Skeletal muscle tissue (tissue), 4 donors: ENCODE measurements around the gene AFAP1L1. TPM values are rescaled to one million over a fixed set of nuclear protein-coding genes. Genes with fewer than 3 reads are reported as not detected.

Experiments
- H3K27ac ChIP-seq: one replicate; pipeline ENCODE4 v1.7.0; 2013; ENCODE audit warnings: mild to moderate bottlenecking, low read depth, low read length, inconsistent platforms
- H3K27me3 ChIP-seq, 3 donors: one replicate each; pipeline ENCODE4 v1.7.0; 2013; ENCODE audit warnings: low read length in 3 of 3; ENCODE audit not compliant: control insufficient read depth in 3 of 3, insufficient read depth in 3 of 3
- H3K36me3 ChIP-seq, 3 donors: one replicate each; pipeline ENCODE4 v1.7.0; 2013; ENCODE audit warnings: low read length in 3 of 3; ENCODE audit not compliant: control insufficient read depth in 3 of 3, insufficient read depth in 3 of 3
- H3K4me1 ChIP-seq, 3 donors: one replicate each; pipeline ENCODE4 v1.7.0; 2013; ENCODE audit warnings: low read length in 3 of 3, mild to moderate bottlenecking in 3 of 3; ENCODE audit not compliant: control insufficient read depth in 3 of 3, insufficient read depth in 3 of 3
- H3K4me3 ChIP-seq, 3 donors: one replicate each; pipeline ENCODE4 v1.7.0; 2013; ENCODE audit warnings: low read length in 3 of 3
- H3K9ac ChIP-seq, 3 donors: one replicate each; pipeline ENCODE4 v1.7.0; 2013; ENCODE audit warnings: low read length in 3 of 3, mild to moderate bottlenecking in 3 of 3, moderate library complexity in 2 of 3, low read depth in 1 of 3
- H3K9me3 ChIP-seq, 3 donors: one replicate each; pipeline ENCODE4 v1.7.0; 2013; ENCODE audit warnings: low read length in 3 of 3; ENCODE audit not compliant: control insufficient read depth in 3 of 3
- total RNA-seq: library from RNA; depleted of rRNA; stranded (reverse); fragments of >200 nt; gene quantifications from one replicate; pipeline ENCODE4 v1.2.3, GENCODE V29; 2014
- donor health status: Osteomylitis.

Gene AFAP1L1
- total RNA-seq, 1 donor from 2014 or later: 75.7 TPM

DNA sequence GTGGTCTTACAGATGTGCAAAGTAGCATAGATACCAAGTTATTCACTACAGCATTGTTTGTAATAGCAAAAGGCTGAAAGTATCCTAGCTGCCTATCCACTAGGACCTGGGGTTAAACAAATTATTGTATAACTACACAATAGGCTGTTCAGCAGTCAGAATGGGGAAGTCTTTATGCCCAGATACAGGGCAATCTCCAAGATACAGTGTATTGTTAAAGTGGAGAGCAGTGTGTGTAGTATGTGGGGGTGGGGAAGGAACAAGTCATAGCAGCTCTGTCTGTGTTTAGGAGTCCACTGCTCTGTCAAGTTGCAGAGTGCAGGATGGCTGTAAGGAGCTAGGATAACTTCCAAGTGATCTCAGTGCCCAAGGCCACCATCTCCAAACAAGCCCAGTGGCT is 91.7 kb downstream of the AFAP1L1 start:
- no peak overlapping the region for H3K4me3 ChIP-seq
- H3K27ac ChIP-seq: no peak overlapping the region
- H3K9me3 ChIP-seq: no peaks in the 10 kb centered on the region
- peaks cover 0 to 2% (median 0%) of the 10 kb centered on the region in 3 donors for H3K36me3 ChIP-seq
- H3K9ac ChIP-seq: peak overlapping the region in 1 of 3 donors; percentile 47
- H3K27me3 ChIP-seq: no peaks in the 10 kb centered on the region
- peaks cover 2 to 14% (median 9%) of the 10 kb centered on the region in 3 donors for H3K4me1 ChIP-seq

DNA sequence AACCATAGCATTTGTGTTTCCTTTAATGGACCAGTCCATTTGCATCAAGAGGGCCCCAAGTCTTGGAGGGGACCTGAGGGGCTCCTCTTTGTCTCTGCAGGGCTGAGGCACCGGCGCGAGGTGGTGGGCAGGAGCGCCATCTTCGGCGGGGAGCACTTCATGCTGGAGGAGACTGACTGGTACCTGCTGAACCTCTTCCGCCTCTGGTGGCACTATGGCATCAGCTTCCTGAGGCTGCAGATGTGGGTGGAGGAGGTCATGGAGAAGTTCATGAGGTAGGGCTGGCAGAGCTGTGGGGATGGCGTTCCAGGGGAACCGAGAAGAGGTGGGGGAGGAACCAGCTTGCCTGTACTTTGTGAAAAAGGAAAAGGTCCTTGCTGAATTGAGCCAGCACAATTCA is 92.3 kb downstream of the AFAP1L1 start:
- H3K4me3 ChIP-seq: no peak overlapping the region
- H3K27ac ChIP-seq: no peak overlapping the region
- H3K27me3 ChIP-seq: no peaks in the 10 kb centered on the region

DNA sequence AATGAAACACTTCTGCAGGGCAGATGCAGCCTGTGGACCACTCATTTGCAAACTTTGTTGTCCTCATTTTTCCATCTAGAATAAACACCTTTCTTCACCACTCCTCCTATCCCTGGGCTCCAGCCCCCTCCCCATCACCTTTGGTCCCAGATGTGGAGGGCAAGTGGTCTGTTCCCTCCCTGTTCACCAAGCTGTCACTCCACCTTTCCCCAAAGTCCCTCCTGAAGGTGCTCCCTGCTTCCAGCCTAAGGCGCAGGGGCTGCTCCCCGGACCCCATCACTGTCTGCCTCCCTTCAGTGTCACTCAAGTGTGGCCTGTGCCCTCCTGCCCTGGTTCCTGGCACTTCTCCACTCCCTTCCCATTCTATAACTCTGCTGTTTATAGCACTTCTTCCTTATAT is 93.1 kb downstream of the AFAP1L1 start:
- Histone ChIP-seq H3K9ac (no peak overlapping the region), H3K4me1 (peaks cover 0 to 7% (median 7%) of the 10 kb centered on the region in 3 donors), H3K9me3 (no peaks in the 10 kb centered on the region), H3K4me3 (no peak overlapping the region), H3K36me3 (peaks cover 0 to 2% (median 0%) of the 10 kb centered on the region in 3 donors), H3K27me3 (no peaks in the 10 kb centered on the region), H3K27ac (no peak overlapping the region)

More for the DNA sequence above, 92.3 kb downstream of the AFAP1L1 start:
- no peaks in the 10 kb centered on the region for H3K9me3 ChIP-seq
- peaks cover 0 to 2% (median 0%) of the 10 kb centered on the region in 3 donors for H3K36me3 ChIP-seq
- no peak overlapping the region for H3K9ac ChIP-seq
- peaks cover 0 to 10% (median 7%) of the 10 kb centered on the region in 3 donors for H3K4me1 ChIP-seq

DNA sequence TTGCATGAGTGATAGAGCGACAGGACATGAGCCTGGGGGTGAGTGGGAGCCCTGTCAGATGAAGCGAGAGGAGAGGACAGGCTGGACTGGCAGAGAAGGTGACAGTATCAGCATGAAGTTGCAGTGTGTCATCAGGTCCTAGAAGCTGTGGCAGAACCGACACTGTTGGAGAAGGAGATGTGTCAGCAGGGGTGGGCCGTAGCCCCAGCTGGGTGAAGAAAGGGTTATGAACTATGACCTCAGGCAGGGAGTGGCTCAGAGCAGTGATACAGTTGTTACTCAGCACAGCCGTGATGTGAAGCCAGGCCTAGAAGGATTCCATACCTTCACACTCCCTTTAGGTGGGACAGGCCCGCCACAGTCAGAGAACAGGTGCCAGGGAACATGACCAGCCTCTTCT is 93.8 kb downstream of the AFAP1L1 start:
- Histone ChIP-seq H3K36me3 (peaks cover 0 to 2% (median 0%) of the 10 kb centered on the region in 3 donors), H3K27me3 (no peaks in the 10 kb centered on the region), H3K4me3 (no peak overlapping the region), H3K9ac (no peak overlapping the region), H3K27ac (no peak overlapping the region), H3K9me3 (no peaks in the 10 kb centered on the region), H3K4me1 (peaks cover 0 to 7% (median 7%) of the 10 kb centered on the region in 3 donors)

DNA sequence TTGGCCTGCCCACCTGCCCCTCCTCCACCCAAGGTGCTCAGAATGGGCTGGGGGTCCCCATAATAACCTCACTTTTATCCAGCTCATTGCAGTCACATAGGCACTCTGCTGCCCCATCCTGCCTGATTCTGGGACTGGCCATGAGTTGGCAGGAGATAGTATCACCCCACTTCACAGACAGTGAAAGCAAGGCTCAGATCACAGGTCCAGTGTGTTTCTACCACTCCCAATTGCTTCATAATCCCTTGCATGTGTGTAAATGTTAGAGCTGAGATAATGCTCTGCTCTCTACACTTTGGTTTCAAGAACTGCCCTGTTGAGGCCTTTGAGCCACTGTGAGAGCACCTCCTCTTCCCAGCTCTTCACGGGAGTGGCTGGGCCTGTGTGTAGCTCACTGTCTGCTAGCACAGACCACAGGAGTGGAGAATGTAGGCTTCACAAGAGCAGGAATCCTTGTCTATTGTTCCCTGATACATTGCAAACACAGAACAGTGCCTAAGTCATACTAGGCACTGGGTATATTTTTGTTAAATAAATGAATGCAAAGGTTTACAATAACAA is 94.6 kb downstream of the AFAP1L1 start:
- Histone ChIP-seq H3K4me3 (no peak overlapping the region), H3K27me3 (no peaks in the 10 kb centered on the region), H3K9me3 (no peaks in the 10 kb centered on the region), H3K27ac (no peak overlapping the region), H3K9ac (peak overlapping the region in 1 of 3 donors; percentile 57), H3K36me3 (peaks cover 0 to 2% (median 0%) of the 10 kb centered on the region in 3 donors), H3K4me1 (peaks cover 6 to 13% (median 10%) of the 10 kb centered on the region in 3 donors)

DNA sequence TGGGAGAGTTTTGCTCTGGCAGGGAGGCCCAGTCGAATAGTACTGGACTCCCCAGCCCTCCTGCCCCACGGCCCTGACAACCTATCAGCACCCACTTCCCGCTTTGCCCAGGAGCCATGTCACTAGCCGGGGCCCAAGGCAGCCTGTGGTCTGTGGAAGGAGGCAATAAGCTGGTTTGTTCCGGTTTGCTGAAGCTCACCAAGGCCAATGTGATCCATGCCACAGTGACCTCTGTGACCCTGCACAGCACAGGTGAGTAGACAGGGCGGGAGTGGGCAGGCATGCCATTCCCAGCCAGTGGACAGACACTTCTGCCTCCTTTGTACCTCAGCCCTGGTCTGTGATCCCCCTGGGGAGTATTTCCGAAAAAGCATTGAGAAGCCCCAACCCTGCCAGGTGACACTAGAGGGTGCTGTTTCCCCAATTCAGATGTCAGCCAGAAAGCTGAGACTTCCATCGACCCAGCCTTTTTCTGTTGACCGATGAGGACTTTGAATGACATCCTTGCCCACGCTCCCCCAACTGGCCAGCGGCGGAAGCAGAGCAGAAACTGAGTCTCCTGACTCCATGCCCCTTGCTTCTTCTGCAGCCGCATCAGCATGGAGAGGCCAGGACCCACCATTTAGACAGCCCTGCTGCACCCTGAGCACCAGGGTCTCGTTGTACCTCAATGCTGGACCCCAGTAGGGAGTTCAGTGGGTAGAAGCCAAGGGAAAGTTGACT is 95.8 kb downstream of the AFAP1L1 start:
- no peaks in the 10 kb centered on the region for H3K9me3 ChIP-seq
- H3K27ac ChIP-seq: no peak overlapping the region
- peaks cover 14 to 23% (median 21%) of the 10 kb centered on the region in 3 donors for H3K4me1 ChIP-seq
- H3K27me3 ChIP-seq: no peaks in the 10 kb centered on the region
- peak overlapping the region in 1 of 3 donors; percentile 33 for H3K9ac ChIP-seq
- H3K4me3 ChIP-seq: no peak overlapping the region
- H3K36me3 ChIP-seq: peaks cover 0 to 2% (median 0%) of the 10 kb centered on the region in 3 donors

DNA sequence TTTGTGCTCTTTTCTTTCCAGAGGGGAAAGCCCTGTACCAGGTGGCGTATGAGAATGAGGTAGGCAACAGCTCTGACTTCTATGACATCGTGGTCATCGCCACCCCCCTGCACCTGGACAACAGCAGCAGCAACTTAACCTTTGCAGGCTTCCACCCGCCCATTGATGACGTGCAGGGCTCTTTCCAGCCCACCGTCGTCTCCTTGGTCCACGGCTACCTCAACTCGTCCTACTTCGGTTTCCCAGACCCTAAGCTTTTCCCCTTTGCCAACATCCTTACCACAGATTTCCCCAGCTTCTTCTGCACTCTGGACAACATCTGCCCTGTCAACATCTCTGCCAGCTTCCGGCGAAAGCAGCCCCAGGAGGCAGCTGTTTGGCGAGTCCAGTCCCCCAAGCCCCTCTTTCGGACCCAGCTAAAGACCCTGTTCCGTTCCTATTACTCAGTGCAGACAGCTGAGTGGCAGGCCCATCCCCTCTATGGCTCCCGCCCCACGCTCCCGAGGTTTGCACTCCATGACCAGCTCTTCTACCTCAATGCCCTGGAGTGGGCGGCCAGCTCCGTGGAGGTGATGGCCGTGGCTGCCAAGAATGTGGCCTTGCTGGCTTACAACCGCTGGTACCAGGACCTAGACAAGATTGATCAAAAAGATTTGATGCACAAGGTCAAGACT is 96.5 kb downstream of the AFAP1L1 start:
- Histone ChIP-seq H3K36me3 (peaks cover 0 to 2% (median 0%) of the 10 kb centered on the region in 3 donors), H3K4me3 (no peak overlapping the region), H3K27me3 (no peaks in the 10 kb centered on the region), H3K27ac (no peak overlapping the region), H3K4me1 (peaks cover 14 to 23% (median 23%) of the 10 kb centered on the region in 3 donors), H3K9me3 (no peaks in the 10 kb centered on the region), H3K9ac (no peak overlapping the region)

DNA sequence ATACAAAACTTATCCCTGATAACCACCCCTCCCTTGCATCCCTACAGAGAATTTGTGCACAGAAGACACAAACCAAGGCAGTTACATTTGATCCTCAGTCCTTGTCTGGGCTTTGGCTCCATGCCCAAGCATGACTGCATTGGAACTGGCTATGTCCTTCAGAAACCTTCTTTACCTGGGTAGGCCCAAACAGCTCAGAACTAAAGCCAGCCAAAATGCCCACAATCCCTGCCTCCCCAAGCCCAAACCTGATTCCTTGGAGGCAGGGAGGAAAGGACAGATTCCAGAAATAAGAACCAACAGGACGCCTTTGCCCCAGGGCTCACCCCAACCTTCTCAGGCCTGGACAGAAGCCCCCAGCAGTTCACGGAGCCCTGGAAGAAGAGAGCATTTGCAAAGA is 99.2 kb downstream of the AFAP1L1 start:
- Histone ChIP-seq H3K9ac (no peak overlapping the region), H3K4me3 (no peak overlapping the region), H3K4me1 (peaks cover 14 to 23% (median 23%) of the 10 kb centered on the region in 3 donors), H3K27ac (no peak overlapping the region), H3K9me3 (no peaks in the 10 kb centered on the region), H3K36me3 (no peaks in the 10 kb centered on the region), H3K27me3 (no peaks in the 10 kb centered on the region)

DNA sequence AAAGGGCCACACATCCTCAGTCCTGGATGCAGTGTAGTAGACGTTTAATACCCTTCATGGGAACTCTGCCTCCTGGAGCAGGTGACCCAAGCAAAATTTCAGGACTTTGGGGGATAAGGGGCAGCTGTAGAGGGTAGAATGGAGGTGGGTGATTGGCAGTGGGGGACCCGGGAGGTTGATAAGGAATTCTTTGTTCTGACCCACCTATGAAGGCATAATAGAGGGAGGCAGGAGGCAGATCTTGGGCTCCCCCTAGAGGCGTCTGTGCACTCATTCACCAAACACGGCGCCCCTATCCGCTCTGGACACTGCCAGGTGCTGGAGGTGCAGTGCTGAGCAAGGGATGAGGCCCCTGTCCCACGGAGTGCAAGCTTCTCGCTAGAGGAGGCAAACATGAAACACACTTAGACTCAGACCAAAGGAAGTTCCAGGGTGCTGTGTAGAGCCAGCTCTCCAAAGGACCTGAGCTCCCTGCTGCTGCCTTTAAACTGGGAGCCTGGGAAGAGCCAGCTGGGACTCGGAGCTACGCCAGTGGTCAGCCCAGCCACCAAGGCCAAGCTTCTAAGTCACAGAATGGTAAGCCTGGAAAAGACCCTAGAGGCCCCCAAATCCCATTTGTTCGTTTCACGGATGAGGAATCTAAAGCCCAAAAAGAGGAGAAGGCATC is 99.8 kb downstream of the AFAP1L1 start:
- Histone ChIP-seq H3K36me3 (no peaks in the 10 kb centered on the region), H3K4me1 (peaks cover 14 to 23% (median 23%) of the 10 kb centered on the region in 3 donors), H3K9ac (no peak overlapping the region), H3K9me3 (no peaks in the 10 kb centered on the region), H3K4me3 (peak overlapping the region in 1 of 3 donors; percentile 32), H3K27me3 (no peaks in the 10 kb centered on the region), H3K27ac (peak overlapping the region; percentile 26)
